HFFc6 (cell line): ENCODE measurements around the gene IRF5. TPM values are rescaled to one million over a fixed set of nuclear protein-coding genes. Genes with fewer than 3 reads are reported as not detected.

ENCODE experiments used
- DNase-seq: peaks from one replicate; pipeline ENCODE4 v3.0.0-alpha.2; 2018
- H3K27ac Mint-ChIP-seq: 2 replicates; pipeline ENCODE4 v1.8.0; 2020; ENCODE audit warnings: mild to moderate bottlenecking, mixed read lengths
- H3K27me3 Mint-ChIP-seq: 2 replicates; pipeline ENCODE4 v1.8.0; 2021; ENCODE audit warnings: mild to moderate bottlenecking, moderate library complexity, mixed read lengths; ENCODE audit not compliant: insufficient read depth
- H3K36me3 Mint-ChIP-seq: 2 replicates; pipeline ENCODE4 v1.8.0; 2021; ENCODE audit warnings: low read depth, mixed read lengths
- H3K4me1 Mint-ChIP-seq: 2 replicates; pipeline ENCODE4 v1.8.0; 2020; ENCODE audit warnings: low read depth, mixed read lengths
- H3K4me3 Mint-ChIP-seq: 2 replicates; pipeline ENCODE4 v1.8.0; 2020; ENCODE audit warnings: mild to moderate bottlenecking, moderate library complexity, mixed read lengths
- H3K9me3 Mint-ChIP-seq: 2 replicates; pipeline ENCODE4 v1.8.0; 2020; ENCODE audit warnings: mild to moderate bottlenecking, mixed read lengths
- total RNA-seq, 6 experiments: library from RNA; stranded (reverse); fragmentation: NEBNext Ultra II Directional; extraction: Animal tissue kit (Norgen Biotek cat#: 25700); gene quantifications; 2 replicates in 1 of 6; 3 replicates in 5 of 6; pipeline ENCODE4 v1.2.3, GENCODE V29; 2021
- TF ChIP-seq, protein P1 (sequence below): fragments of 200-600 bp; sonication (generic); IDR thresholded peaks from 2 replicates; pipeline ENCODE4 v1.5.0; 2021; ENCODE audit warnings: antibody characterized with exemption, mild to moderate bottlenecking

IRF5 gene
- total RNA-seq, 6 experiments from 2014 or later = 0.09 TPM; not detected in 5

DNA sequence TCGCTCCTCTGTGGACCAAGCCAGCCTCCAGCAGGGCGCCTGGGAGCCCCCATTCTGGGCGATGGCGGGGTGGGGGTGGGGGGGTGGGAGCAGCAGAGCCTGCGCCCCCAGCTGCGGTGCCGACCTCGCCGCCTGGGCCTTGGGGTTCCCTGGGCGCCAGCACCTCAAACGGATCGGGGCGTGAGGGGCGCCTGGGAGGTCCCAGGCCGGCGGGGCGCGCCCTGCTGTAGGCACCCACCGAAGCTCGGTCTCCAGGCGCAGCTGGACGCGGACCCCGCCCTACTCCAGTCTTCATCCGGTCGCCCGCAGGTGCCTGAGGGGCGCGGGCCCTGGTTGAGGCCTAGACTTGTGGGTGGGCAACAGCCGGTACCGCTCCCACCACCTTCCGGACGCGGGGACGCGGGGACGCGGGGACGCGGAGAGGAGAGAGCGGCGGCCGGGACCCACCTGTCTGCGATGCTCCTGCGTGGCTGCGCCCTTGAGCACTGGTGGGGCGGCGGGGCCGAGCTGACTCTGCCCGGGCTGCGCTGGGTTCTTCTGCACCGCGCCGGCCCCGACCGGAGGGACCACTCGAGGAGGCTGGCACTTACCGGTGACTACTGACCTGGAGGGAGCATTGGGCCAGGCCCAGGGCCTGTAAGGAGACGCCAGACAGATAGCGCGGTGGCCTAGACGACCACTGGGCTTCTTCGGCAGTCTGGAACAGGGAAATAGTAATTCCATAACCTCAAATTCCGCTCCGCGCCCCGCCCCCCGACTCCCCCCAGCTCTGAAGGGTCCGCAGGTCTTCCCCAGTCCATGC, 21.7 kb upstream of the IRF5 start:
- H3K36me3 Mint-ChIP-seq = no peaks in the 10 kb centered on the region
- peaks cover 5% of the 10 kb centered on the region; the same call in 1 of the 2 replicates for H3K4me1 Mint-ChIP-seq
- TF ChIP-seq, protein P1, sequence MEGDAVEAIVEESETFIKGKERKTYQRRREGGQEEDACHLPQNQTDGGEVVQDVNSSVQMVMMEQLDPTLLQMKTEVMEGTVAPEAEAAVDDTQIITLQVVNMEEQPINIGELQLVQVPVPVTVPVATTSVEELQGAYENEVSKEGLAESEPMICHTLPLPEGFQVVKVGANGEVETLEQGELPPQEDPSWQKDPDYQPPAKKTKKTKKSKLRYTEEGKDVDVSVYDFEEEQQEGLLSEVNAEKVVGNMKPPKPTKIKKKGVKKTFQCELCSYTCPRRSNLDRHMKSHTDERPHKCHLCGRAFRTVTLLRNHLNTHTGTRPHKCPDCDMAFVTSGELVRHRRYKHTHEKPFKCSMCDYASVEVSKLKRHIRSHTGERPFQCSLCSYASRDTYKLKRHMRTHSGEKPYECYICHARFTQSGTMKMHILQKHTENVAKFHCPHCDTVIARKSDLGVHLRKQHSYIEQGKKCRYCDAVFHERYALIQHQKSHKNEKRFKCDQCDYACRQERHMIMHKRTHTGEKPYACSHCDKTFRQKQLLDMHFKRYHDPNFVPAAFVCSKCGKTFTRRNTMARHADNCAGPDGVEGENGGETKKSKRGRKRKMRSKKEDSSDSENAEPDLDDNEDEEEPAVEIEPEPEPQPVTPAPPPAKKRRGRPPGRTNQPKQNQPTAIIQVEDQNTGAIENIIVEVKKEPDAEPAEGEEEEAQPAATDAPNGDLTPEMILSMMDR = no peak
- no peak overlapping the region for H3K27ac Mint-ChIP-seq
- H3K4me3 Mint-ChIP-seq = no peak overlapping the region
- no peak for DNase-seq
- no peaks in the 10 kb centered on the region for H3K9me3 Mint-ChIP-seq
- peaks cover 57% of the 10 kb centered on the region for H3K27me3 Mint-ChIP-seq

DNA sequence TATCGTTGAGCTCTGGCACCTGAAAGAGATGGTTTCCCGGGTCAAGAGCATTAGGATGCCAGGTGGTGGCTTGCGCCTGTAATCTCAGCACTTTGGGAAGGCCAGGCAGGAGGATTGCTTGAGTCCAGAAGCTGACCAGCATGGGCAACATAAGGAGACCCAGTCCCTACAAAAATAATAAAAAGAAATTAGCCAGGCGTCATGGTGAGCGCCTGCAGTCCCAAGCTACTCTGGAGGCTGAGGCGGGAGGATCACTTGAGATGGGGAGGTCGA, 21.1 kb upstream of the IRF5 start:
- Mint-ChIP-seq H3K4me1 (peaks cover 5% of the 10 kb centered on the region; the same call in 1 of the 2 replicates), H3K27me3 (peaks cover 57% of the 10 kb centered on the region), H3K4me3 (no peak overlapping the region), H3K36me3 (no peaks in the 10 kb centered on the region), H3K27ac (no peak overlapping the region), H3K9me3 (no peaks in the 10 kb centered on the region)
- TF ChIP-seq, protein P1 = no peak
- no peak for DNase-seq

DNA sequence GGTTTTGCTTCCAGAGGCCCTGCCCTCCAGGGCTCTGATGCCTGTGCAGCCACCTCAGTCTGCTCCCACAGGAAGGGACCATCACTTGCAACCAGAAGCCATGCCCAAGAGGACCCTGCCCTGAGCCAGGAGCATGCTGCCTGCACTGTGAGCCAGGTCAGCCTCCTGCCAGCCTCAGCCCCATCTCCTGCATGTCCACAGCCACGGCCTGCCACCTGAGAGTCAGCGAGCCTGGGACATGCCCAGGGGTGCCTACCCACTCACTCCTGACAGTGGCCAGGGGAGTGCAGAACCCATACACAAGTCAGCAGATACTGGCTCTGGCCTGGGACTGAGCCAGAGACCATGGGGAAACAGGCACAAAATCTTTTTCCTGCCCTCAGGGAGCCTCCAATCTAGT, 20.6 kb upstream of the IRF5 start:
- Mint-ChIP-seq H3K36me3 (no peaks in the 10 kb centered on the region), H3K27me3 (peaks cover 52% of the 10 kb centered on the region), H3K27ac (no peak overlapping the region), H3K4me3 (no peak overlapping the region), H3K4me1 (peaks cover 5% of the 10 kb centered on the region; the same call in 1 of the 2 replicates), H3K9me3 (no peaks in the 10 kb centered on the region)
- no peak for DNase-seq
- TF ChIP-seq, protein P1 = no peak

GRCh38 chr7:128918016-128918665, 19.6 kb upstream of the IRF5 start:
- DNase-seq = no peak
- TF ChIP-seq, protein P1 = no peak
- Mint-ChIP-seq H3K4me3 (no peak overlapping the region), H3K9me3 (no peaks in the 10 kb centered on the region), H3K4me1 (peaks cover 5% of the 10 kb centered on the region; the same call in 1 of the 2 replicates), H3K27me3 (peaks cover 54% of the 10 kb centered on the region), H3K36me3 (no peaks in the 10 kb centered on the region), H3K27ac (no peak overlapping the region)

DNA sequence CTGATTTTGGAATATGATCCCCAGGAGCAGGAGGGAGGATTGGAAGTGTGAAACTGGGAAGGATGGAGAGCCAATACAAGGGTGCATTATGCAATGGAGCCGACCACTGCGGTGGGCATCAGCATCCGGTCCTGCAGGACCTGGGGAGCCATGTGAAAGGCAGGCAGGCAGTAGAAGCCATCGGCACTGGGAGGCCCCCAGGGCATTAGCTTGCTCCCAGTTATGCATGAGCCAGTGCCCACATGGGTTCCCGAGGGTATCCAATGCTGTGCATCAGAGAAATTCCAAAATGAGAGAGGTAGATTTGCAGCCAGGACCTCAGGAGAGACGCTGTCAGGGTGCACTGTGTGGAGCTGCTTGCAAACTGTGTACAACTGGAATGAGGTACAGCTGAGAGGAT, 18.5 kb upstream of the IRF5 start:
- Mint-ChIP-seq H3K4me1 (peaks cover 5% of the 10 kb centered on the region; the same call in 1 of the 2 replicates), H3K27ac (no peak overlapping the region), H3K27me3 (peaks cover 59% of the 10 kb centered on the region), H3K9me3 (no peaks in the 10 kb centered on the region), H3K4me3 (no peak overlapping the region), H3K36me3 (no peaks in the 10 kb centered on the region)
- no peak for DNase-seq
- TF ChIP-seq, protein P1 = no peak
